Activated CD4-positive, alpha-beta T cell treated with anti-CD3 and anti-CD28 coated beads, Interleukin-2, amount 10 ng/mL, durations not matched to agents 24 days and 14 days (primary cell): ENCODE results near the gene ATP5ME. TPM values are rescaled to one million over a fixed set of nuclear protein-coding genes. Genes with fewer than 3 reads are reported as not detected.

Experiments used
- DNase-seq: peaks from one replicate; pipeline ENCODE4 v3.0.0; 2022
- H3K27ac Mint-ChIP-seq: one replicate; pipeline ENCODE4 v1.8.0; 2022; ENCODE audit warnings: mild to moderate bottlenecking, mixed read lengths
- H3K27me3 Mint-ChIP-seq: one replicate; pipeline ENCODE4 v1.8.0; 2022; ENCODE audit warnings: mixed read lengths
- H3K36me3 Mint-ChIP-seq: one replicate; pipeline ENCODE4 v1.8.0; 2022; ENCODE audit warnings: low read depth, mild to moderate bottlenecking, mixed read lengths
- H3K4me1 Mint-ChIP-seq: one replicate; pipeline ENCODE4 v1.8.0; 2021; ENCODE audit warnings: mixed read lengths
- H3K4me3 Mint-ChIP-seq: one replicate; pipeline ENCODE4 v1.8.0; 2022; ENCODE audit warnings: mild to moderate bottlenecking, moderate library complexity, mixed read lengths
- H3K9me3 Mint-ChIP-seq: one replicate; pipeline ENCODE4 v1.8.0; 2021; ENCODE audit warnings: mixed read lengths
- intact Hi-C: fragments of 100-400 bp; cut with micrococcal nuclease; formaldehyde crosslinking; loops from one replicate; pipeline ENCODE4 v1.15.1; 2023
- total RNA-seq: library from RNA; stranded (reverse); gene quantifications from 2 replicates; pipeline ENCODE4 v1.2.3, GENCODE V29; 2022

The ATP5ME gene
- total RNA-seq, 1 donor from 2014 or later = 232 TPM

GRCh38 chr4:683982-684622, 10.0 kb upstream of the ATP5ME start:
- intact Hi-C loops = loop anchor here (1.0 kb wide), 1 partner anchor 21 kb away; the partner anchor contains the start of gene PCGF3
- Mint-ChIP-seq H3K36me3 (no peaks in the 10 kb centered on the region), H3K27me3 (peaks cover 5% of the 10 kb centered on the region), H3K4me3 (no peak overlapping the region), H3K4me1 (peaks cover 4% of the 10 kb centered on the region), H3K27ac (no peak overlapping the region), H3K9me3 (no peaks in the 10 kb centered on the region)
- DNase-seq = peak; percentile 86

GRCh38 chr4:683247-683897, 9.3 kb upstream of the ATP5ME start:
- intact Hi-C loops = no loop called here
- no peak overlapping the region for H3K4me3 Mint-ChIP-seq

GRCh38 chr4:682490-683172, 8.6 kb upstream of the ATP5ME start:
- peaks cover 4% of the 10 kb centered on the region for H3K4me1 Mint-ChIP-seq
- intact Hi-C loops = no loop called here
- H3K9me3 Mint-ChIP-seq = no peaks in the 10 kb centered on the region

More at GRCh38 chr4:683247-683897, 9.3 kb upstream of the ATP5ME start:
- Mint-ChIP-seq H3K9me3 (no peaks in the 10 kb centered on the region), H3K4me1 (peaks cover 4% of the 10 kb centered on the region), H3K27ac (no peak overlapping the region), H3K27me3 (peaks cover 5% of the 10 kb centered on the region), H3K36me3 (no peaks in the 10 kb centered on the region)
- no peak for DNase-seq

GRCh38 chr4:681736-682451, 7.8 kb upstream of the ATP5ME start:
- H3K27ac Mint-ChIP-seq = no peak overlapping the region
- DNase-seq = peak; percentile 75
- no peaks in the 10 kb centered on the region for H3K9me3 Mint-ChIP-seq
- H3K27me3 Mint-ChIP-seq = no peaks in the 10 kb centered on the region
- H3K4me1 Mint-ChIP-seq = peaks cover 4% of the 10 kb centered on the region
- H3K4me3 Mint-ChIP-seq = no peak overlapping the region
- H3K36me3 Mint-ChIP-seq = no peaks in the 10 kb centered on the region
- intact Hi-C loops = no loop called here

More at GRCh38 chr4:682490-683172, 8.6 kb upstream of the ATP5ME start:
- no peaks in the 10 kb centered on the region for H3K36me3 Mint-ChIP-seq
- no peak for DNase-seq
- H3K27ac Mint-ChIP-seq = no peak overlapping the region
- peaks cover under 1% of the 10 kb centered on the region for H3K27me3 Mint-ChIP-seq
- H3K4me3 Mint-ChIP-seq = no peak overlapping the region

GRCh38 chr4:680928-681645, 7.0 kb upstream of the ATP5ME start:
- peak; percentile 86 for DNase-seq
- H3K4me1 Mint-ChIP-seq = peaks cover 4% of the 10 kb centered on the region
- peaks cover 2% of the 10 kb centered on the region for H3K36me3 Mint-ChIP-seq
- H3K4me3 Mint-ChIP-seq = peak overlapping the region; percentile 70
- intact Hi-C loops = no loop called here
- H3K27me3 Mint-ChIP-seq = no peaks in the 10 kb centered on the region
- H3K9me3 Mint-ChIP-seq = no peaks in the 10 kb centered on the region
- no peak overlapping the region for H3K27ac Mint-ChIP-seq

- DNase-seq = no peak
- Mint-ChIP-seq H3K4me1 (peaks cover 4% of the 10 kb centered on the region), H3K36me3 (peaks cover 2% of the 10 kb centered on the region), H3K4me3 (peak overlapping the region; percentile 70), H3K27me3 (no peaks in the 10 kb centered on the region), H3K9me3 (no peaks in the 10 kb centered on the region), H3K27ac (no peak overlapping the region)
- intact Hi-C loops = no loop called here
Observed at GRCh38 chr4:680551-680927, 6.5 kb upstream of the ATP5ME start.

GRCh38 chr4:680091-680490, 6.0 kb upstream of the ATP5ME start:
- Mint-ChIP-seq H3K9me3 (no peaks in the 10 kb centered on the region), H3K27ac (no peak overlapping the region), H3K27me3 (no peaks in the 10 kb centered on the region), H3K4me3 (peak overlapping the region; percentile 39), H3K4me1 (peaks cover 7% of the 10 kb centered on the region), H3K36me3 (peaks cover 2% of the 10 kb centered on the region)
- intact Hi-C loops = no loop called here
- DNase-seq = no peak

- no peak for DNase-seq
- H3K27me3 Mint-ChIP-seq = no peaks in the 10 kb centered on the region
- no peak overlapping the region for H3K27ac Mint-ChIP-seq
- H3K4me3 Mint-ChIP-seq = no peak overlapping the region
- intact Hi-C loops = loop anchor here (10.0 kb wide), 1 partner anchor 205 kb away; no protein-coding TSS in a partner anchor
- no peaks in the 10 kb centered on the region for H3K9me3 Mint-ChIP-seq
- H3K36me3 Mint-ChIP-seq = peaks cover 2% of the 10 kb centered on the region
- H3K4me1 Mint-ChIP-seq = peaks cover 7% of the 10 kb centered on the region
Observed at GRCh38 chr4:679629-680028, 5.6 kb upstream of the ATP5ME start.

- no peaks in the 10 kb centered on the region for H3K9me3 Mint-ChIP-seq
Observed at GRCh38 chr4:679104-679481, 5.0 kb upstream of the ATP5ME start.

GRCh38 chr4:678331-679103, 4.4 kb upstream of the ATP5ME start:
- Mint-ChIP-seq H3K36me3 (peaks cover 4% of the 10 kb centered on the region), H3K4me3 (no peak overlapping the region), H3K4me1 (peaks cover 4% of the 10 kb centered on the region), H3K27ac (no peak overlapping the region), H3K9me3 (no peaks in the 10 kb centered on the region), H3K27me3 (no peaks in the 10 kb centered on the region)
- intact Hi-C loops = loop anchor here (10.0 kb wide), 1 partner anchor 204 kb away; no protein-coding TSS in a partner anchor
- DNase-seq = no peak

More at GRCh38 chr4:679104-679481, 5.0 kb upstream of the ATP5ME start:
- H3K27me3 Mint-ChIP-seq = no peaks in the 10 kb centered on the region
- peaks cover 3% of the 10 kb centered on the region for H3K36me3 Mint-ChIP-seq
- H3K4me3 Mint-ChIP-seq = no peak overlapping the region
- H3K4me1 Mint-ChIP-seq = peaks cover 7% of the 10 kb centered on the region
- intact Hi-C loops = loop anchor here (10.0 kb wide), 1 partner anchor 204 kb away; no protein-coding TSS in a partner anchor
- DNase-seq = no peak
- no peak overlapping the region for H3K27ac Mint-ChIP-seq

- peaks cover 8% of the 10 kb centered on the region for H3K4me1 Mint-ChIP-seq
- no peak overlapping the region for H3K27ac Mint-ChIP-seq
- no peaks in the 10 kb centered on the region for H3K27me3 Mint-ChIP-seq
- peaks cover 9% of the 10 kb centered on the region for H3K36me3 Mint-ChIP-seq
- intact Hi-C loops = loop anchor here (10.0 kb wide), 1 partner anchor 203 kb away; no protein-coding TSS in a partner anchor
- H3K4me3 Mint-ChIP-seq = peak overlapping the region; percentile 11
- no peaks in the 10 kb centered on the region for H3K9me3 Mint-ChIP-seq
- no peak for DNase-seq
Observed at GRCh38 chr4:677431-678293, 3.6 kb upstream of the ATP5ME start.

GRCh38 chr4:676871-677235, 2.8 kb upstream of the ATP5ME start:
- Mint-ChIP-seq H3K4me1 (peaks cover 8% of the 10 kb centered on the region), H3K4me3 (peak overlapping the region; percentile 17), H3K9me3 (no peaks in the 10 kb centered on the region), H3K27me3 (no peaks in the 10 kb centered on the region), H3K36me3 (peaks cover 13% of the 10 kb centered on the region), H3K27ac (no peak overlapping the region)
- intact Hi-C loops = loop anchor here (10.0 kb wide), 1 partner anchor 202 kb away; no protein-coding TSS in a partner anchor
- no peak for DNase-seq
